ENCODE data around the gene TRANK1. TPM values are rescaled to one million over a fixed set of nuclear protein-coding genes. Genes with fewer than 3 reads are reported as not detected.

Gene TRANK1
- total RNA-seq, 1 donor from 2014 or later = 135 TPM

- ATAC-seq (ENCODE audit: low read depth) (peak; percentile 33), DNase-seq (no peak)
- Mint-ChIP-seq H3K27me3 (no peaks in the 10 kb centered on the region), H3K27ac (peak overlapping the region; percentile 97), H3K4me1 (peaks cover 92% of the 10 kb centered on the region), H3K4me3 (peak overlapping the region; percentile 78), H3K9me3 (peaks cover 2% of the 10 kb centered on the region), H3K36me3 (ENCODE audit: low read depth) (peaks cover 90% of the 10 kb centered on the region)
- POLR2A ChIA-PET = interaction anchor here (0.6 to 9.6 kb wide), 12 partner anchors 9 to 98 kb away, joined by 3 to 185 read pairs (median 6); partner anchors contain the start of genes EPM2AIP1, MLH1 and TRANK1
- intact Hi-C loops (cut with micrococcal nuclease) = loop anchor here (1.0 kb wide), 1 partner anchor 17 kb away; no protein-coding TSS in a partner anchor
- CTCF ChIA-PET = interaction anchor here (1.0 to 4.1 kb wide), 4 partner anchors 8 to 64 kb away, joined by 4 to 26 read pairs (median 6); no protein-coding TSS in a partner anchor
- TF ChIP-seq CTCF (IDR thresholded peaks at IDR 0.05) = no peak
Observed at GRCh38 chr3:36894914-36895313, 49.9 kb downstream of the TRANK1 start.

GRCh38 chr3:36893826-36894225, 51.0 kb downstream of the TRANK1 start:
- peak overlapping the region; percentile 78 for H3K4me3 Mint-ChIP-seq
- ChIA-PET POLR2A (interaction anchor here (0.8 to 9.6 kb wide), 9 partner anchors 11 to 99 kb away, joined by 3 to 185 read pairs (median 17); partner anchors contain the start of genes EPM2AIP1, MLH1 and TRANK1), CTCF (interaction anchor here (0.7 to 4.1 kb wide), 6 partner anchors 13 to 65 kb away, joined by 4 to 26 read pairs (median 8); no protein-coding TSS in a partner anchor)

GRCh38 chr3:36893137-36893557, 51.7 kb downstream of the TRANK1 start:
- DNase-seq = no peak
- intact Hi-C loops (cut with micrococcal nuclease) = no loop called here
- peak; percentile 35 for ATAC-seq (ENCODE audit: low read depth)
- Mint-ChIP-seq H3K27me3 (no peaks in the 10 kb centered on the region), H3K4me3 (peak overlapping the region; percentile 78), H3K9me3 (peaks cover 2% of the 10 kb centered on the region), H3K4me1 (peaks cover 94% of the 10 kb centered on the region), H3K36me3 (ENCODE audit: low read depth) (peaks cover 90% of the 10 kb centered on the region), H3K27ac (peak overlapping the region; percentile 97)
- ChIA-PET POLR2A (interaction anchor here (0.8 to 9.6 kb wide), 11 partner anchors 11 to 99 kb away, joined by 3 to 185 read pairs (median 17); partner anchors contain the start of genes EPM2AIP1, MLH1 and TRANK1), CTCF (interaction anchor here (0.6 to 4.7 kb wide), 6 partner anchors 17 to 99 kb away, joined by 3 to 36 read pairs (median 14); no protein-coding TSS in a partner anchor)
- no peak for TF ChIP-seq CTCF (IDR thresholded peaks at IDR 0.05)

More at GRCh38 chr3:36893826-36894225, 51.0 kb downstream of the TRANK1 start:
- Mint-ChIP-seq H3K36me3 (ENCODE audit: low read depth) (peaks cover 90% of the 10 kb centered on the region), H3K27ac (peak overlapping the region; percentile 97), H3K27me3 (no peaks in the 10 kb centered on the region), H3K4me1 (peaks cover 94% of the 10 kb centered on the region), H3K9me3 (peaks cover 2% of the 10 kb centered on the region)
- ATAC-seq (ENCODE audit: low read depth) (no peak), DNase-seq (no peak)
- TF ChIP-seq CTCF (IDR thresholded peaks at IDR 0.05) = no peak
- intact Hi-C loops (cut with micrococcal nuclease) = no loop called here

GRCh38 chr3:36892457-36893136, 52.3 kb downstream of the TRANK1 start:
- peak overlapping the region; percentile 81 for H3K4me3 Mint-ChIP-seq

More at GRCh38 chr3:36892457-36893136, 52.3 kb downstream of the TRANK1 start:
- ATAC-seq (ENCODE audit: low read depth) (no peak), DNase-seq (no peak)
- peaks cover 90% of the 10 kb centered on the region for H3K4me1 Mint-ChIP-seq
- TF ChIP-seq CTCF (IDR thresholded peaks at IDR 0.05) = no peak
- no peaks in the 10 kb centered on the region for H3K27me3 Mint-ChIP-seq
- peaks cover 2% of the 10 kb centered on the region for H3K9me3 Mint-ChIP-seq
- POLR2A ChIA-PET = interaction anchor here (0.8 to 9.6 kb wide), 13 partner anchors 11 to 100 kb away, joined by 3 to 185 read pairs (median 17); partner anchors contain the start of genes EPM2AIP1, MLH1 and TRANK1
- H3K36me3 Mint-ChIP-seq (ENCODE audit: low read depth) = peaks cover 90% of the 10 kb centered on the region
- intact Hi-C loops (cut with micrococcal nuclease) = no loop called here
- CTCF ChIA-PET = interaction anchor here (0.6 to 4.7 kb wide), 10 partner anchors 9 to 99 kb away, joined by 3 to 36 read pairs (median 6); partner anchors contain the start of gene TRANK1
- peak overlapping the region; percentile 97 for H3K27ac Mint-ChIP-seq

Data from activated B cell treated with CpG ODN at 0.5 μM for 24 hours (primary cell).